GM21360 (cell line): ENCODE results near the gene ZIC5.

Experiments
- ATAC-seq: cut with Tn5 transposase; IDR thresholded peaks from one replicate; pipeline ENCODE4 v1.9.1; 2021; ENCODE audit warnings: mild to moderate bottlenecking, moderate library complexity; ENCODE audit not compliant: unreplicated experiment

The ZIC5 gene

GRCh38 chr13:99941086-99941485, 30.5 kb downstream of the ZIC5 start:
- no peak for ATAC-seq

- no peak for ATAC-seq
Observed at GRCh38 chr13:99938635-99939034, 32.9 kb downstream of the ZIC5 start.

- ATAC-seq = no peak
Observed at GRCh38 chr13:99935772-99936171, 35.8 kb downstream of the ZIC5 start.

- ATAC-seq = no peak
Observed at GRCh38 chr13:99932912-99933311, 38.7 kb downstream of the ZIC5 start.

GRCh38 chr13:99930925-99931324, 40.6 kb downstream of the ZIC5 start:
- ATAC-seq = no peak

- no peak for ATAC-seq
Observed at GRCh38 chr13:99929866-99930265, 41.7 kb downstream of the ZIC5 start.

- ATAC-seq = no peak
Observed at GRCh38 chr13:99926014-99926731, 45.4 kb downstream of the ZIC5 start.

GRCh38 chr13:99923877-99924582, 47.5 kb downstream of the ZIC5 start:
- ATAC-seq = no peak

- no peak for ATAC-seq
Observed at GRCh38 chr13:99922631-99923404, 48.7 kb downstream of the ZIC5 start.

- no peak for ATAC-seq
Observed at GRCh38 chr13:99919132-99919531, 52.4 kb downstream of the ZIC5 start.

- ATAC-seq = peak; percentile 79
Observed at GRCh38 chr13:99916366-99917103, 55.0 kb downstream of the ZIC5 start.

GRCh38 chr13:99913167-99913566, 58.4 kb downstream of the ZIC5 start:
- no peak for ATAC-seq
